Esophagus muscularis mucosa (tissue), 4 donors: ENCODE data around the gene MPL. TPM values are rescaled to one million over a fixed set of nuclear protein-coding genes. Genes with fewer than 3 reads are reported as not detected.
A peak's percentile ranks its signal among the peaks of the same experiment; 100 is the strongest.
"Not testable (repeated sequence)": the region's sequence is repeated elsewhere in the genome, so short reads cannot be mapped to it uniquely, and the experiment has no call there.

Experiments
- DNase-seq: peaks from one replicate; pipeline ENCODE4 v3.0.0-alpha.2; 2017; ENCODE audit errors: extremely low spot score
- H3K27ac ChIP-seq, 4 donors: fragments of 200-600 bp; sonication (generic); replicated peaks in 1 of 4; 1 replicate in 3 of 4; 2 replicates in 1 of 4; pipeline ENCODE4 v1.5.1; 2016 to 2019; ENCODE audit warnings: mild to moderate bottlenecking in 1 of 4
- H3K27me3 ChIP-seq, 4 donors: fragments of 200-600 bp; sonication (generic); one replicate each; pipeline versions ENCODE4 v1.5.1 to v1.6.0; 2016 to 2019
- H3K36me3 ChIP-seq, 4 donors: fragments of 200-600 bp; sonication (generic); one replicate each; pipeline ENCODE4 v1.5.1; 2016 to 2019
- H3K4me1 ChIP-seq, 4 donors: fragments of 200-600 bp; sonication (generic); one replicate each; pipeline ENCODE4 v1.5.1; 2016 to 2019
- H3K4me3 ChIP-seq, 4 donors: fragments of 200-600 bp; sonication (generic); 1 replicate in 2 of 4; 2 replicates in 2 of 4; pipeline ENCODE4 v1.5.1; 2016 to 2019; ENCODE audit warnings: mild to moderate bottlenecking in 4 of 4, moderate library complexity in 1 of 4
- H3K9me3 ChIP-seq, 4 donors: fragments of 200-600 bp; sonication (generic); 1 replicate in 3 of 4; 2 replicates in 1 of 4; pipeline ENCODE4 v1.5.1; 2016 to 2019
- EP300 ChIP-seq: sonication (generic); formaldehyde crosslinking; IDR thresholded peaks from one replicate; pipeline ENCODE4 v1.6.1; 2017; ENCODE audit warnings: antibody characterized with exemption
- POLR2A ChIP-seq: fragments of 450-650 bp; IDR thresholded peaks from one replicate; pipeline ENCODE4 v1.6.1; 2017; ENCODE audit warnings: antibody characterized with exemption, moderate library complexity, mild to moderate bottlenecking, low read depth
- POLR2AphosphoS5 ChIP-seq, 2 donors: sonication (generic); formaldehyde crosslinking; IDR thresholded peaks; one replicate each; pipeline ENCODE4 v1.6.1; 2017; ENCODE audit warnings: antibody characterized with exemption in 2 of 2
- WGBS: methylation state at CpG from one replicate; pipeline ENCODE4 v1.1.5; 2018; 5-methylcytosine and 5-hydroxymethylcytosine counted together
- intact Hi-C: fragments of 100-400 bp; cut with DNase I; formaldehyde crosslinking; loops from one replicate; pipeline ENCODE4 v1.15.1; 2023
- total RNA-seq, 4 donors: library from RNA; depleted of rRNA; stranded (reverse); fragments of >200 nt; gene quantifications; one replicate each; pipeline versions ENCODE4 v1.1.0 to v1.2.1, GENCODE V29; 2016
- TF ChIP-seq, protein P1 (sequence below), 3 experiments: fragments of 200-600 bp in 2 of 3; fragments of 450-650 bp in 1 of 3; sonication (generic) in 2 of 3; IDR thresholded peaks; one replicate each; pipeline ENCODE4 v1.5.1; 2017 to 2019; ENCODE audit warnings: antibody characterized with exemption in 3 of 3, mild to moderate bottlenecking in 2 of 3, moderate library complexity in 1 of 3

The MPL gene
- total RNA-seq, 4 donors from 2014 or later = 0.13 to 0.63 TPM; not detected in 2

GRCh38 chr1:43366601-43367025 lies 29.0 kb downstream of the MPL start:
- Histone ChIP-seq H3K4me1 (peaks cover 27 to 41% (median 33%) of the 10 kb centered on the region in 4 donors), H3K27me3 (no peaks in the 10 kb centered on the region), H3K4me3 (peak overlapping the region; percentile 91 to 98 (median 93)), H3K9me3 (no peaks in the 10 kb centered on the region), H3K36me3 (peaks cover 30 to 44% (median 42%) of the 10 kb centered on the region in 4 donors), H3K27ac (peak overlapping the region; percentile 90 to 96 (median 94))
- TF ChIP-seq EP300 (no peak), POLR2AphosphoS5 (IDR thresholded peaks at IDR 0.05) (no peak), POLR2A (no peak)
- TF ChIP-seq, protein P1, sequence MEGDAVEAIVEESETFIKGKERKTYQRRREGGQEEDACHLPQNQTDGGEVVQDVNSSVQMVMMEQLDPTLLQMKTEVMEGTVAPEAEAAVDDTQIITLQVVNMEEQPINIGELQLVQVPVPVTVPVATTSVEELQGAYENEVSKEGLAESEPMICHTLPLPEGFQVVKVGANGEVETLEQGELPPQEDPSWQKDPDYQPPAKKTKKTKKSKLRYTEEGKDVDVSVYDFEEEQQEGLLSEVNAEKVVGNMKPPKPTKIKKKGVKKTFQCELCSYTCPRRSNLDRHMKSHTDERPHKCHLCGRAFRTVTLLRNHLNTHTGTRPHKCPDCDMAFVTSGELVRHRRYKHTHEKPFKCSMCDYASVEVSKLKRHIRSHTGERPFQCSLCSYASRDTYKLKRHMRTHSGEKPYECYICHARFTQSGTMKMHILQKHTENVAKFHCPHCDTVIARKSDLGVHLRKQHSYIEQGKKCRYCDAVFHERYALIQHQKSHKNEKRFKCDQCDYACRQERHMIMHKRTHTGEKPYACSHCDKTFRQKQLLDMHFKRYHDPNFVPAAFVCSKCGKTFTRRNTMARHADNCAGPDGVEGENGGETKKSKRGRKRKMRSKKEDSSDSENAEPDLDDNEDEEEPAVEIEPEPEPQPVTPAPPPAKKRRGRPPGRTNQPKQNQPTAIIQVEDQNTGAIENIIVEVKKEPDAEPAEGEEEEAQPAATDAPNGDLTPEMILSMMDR (IDR thresholded peaks at IDR 0.05) = no peak
- intact Hi-C loops = no loop called here
- WGBS = 37% methylated on average over 4 of the region's 5 CpGs
- DNase-seq = no peak

GRCh38 chr1:43367026-43367903 lies 29.6 kb downstream of the MPL start:
- Histone ChIP-seq H3K4me3 (peak overlapping the region; percentile 91 to 98 (median 93)), H3K4me1 (peaks cover 27 to 41% (median 33%) of the 10 kb centered on the region in 4 donors), H3K9me3 (no peaks in the 10 kb centered on the region), H3K27me3 (no peaks in the 10 kb centered on the region), H3K36me3 (peaks cover 30 to 37% (median 37%) of the 10 kb centered on the region in 4 donors), H3K27ac (peak overlapping the region; percentile 90 to 96 (median 94))
- no peak for DNase-seq
- intact Hi-C loops = no loop called here
- TF ChIP-seq EP300 (no peak), POLR2A (peak; percentile 34), POLR2AphosphoS5 (IDR thresholded peaks at IDR 0.05) (peak in 1 of 2 donors; percentile 26)
- TF ChIP-seq, protein P1 (IDR thresholded peaks at IDR 0.05) = no peak
- WGBS = 3% methylated on average over 32 of the region's 48 CpGs

DNA sequence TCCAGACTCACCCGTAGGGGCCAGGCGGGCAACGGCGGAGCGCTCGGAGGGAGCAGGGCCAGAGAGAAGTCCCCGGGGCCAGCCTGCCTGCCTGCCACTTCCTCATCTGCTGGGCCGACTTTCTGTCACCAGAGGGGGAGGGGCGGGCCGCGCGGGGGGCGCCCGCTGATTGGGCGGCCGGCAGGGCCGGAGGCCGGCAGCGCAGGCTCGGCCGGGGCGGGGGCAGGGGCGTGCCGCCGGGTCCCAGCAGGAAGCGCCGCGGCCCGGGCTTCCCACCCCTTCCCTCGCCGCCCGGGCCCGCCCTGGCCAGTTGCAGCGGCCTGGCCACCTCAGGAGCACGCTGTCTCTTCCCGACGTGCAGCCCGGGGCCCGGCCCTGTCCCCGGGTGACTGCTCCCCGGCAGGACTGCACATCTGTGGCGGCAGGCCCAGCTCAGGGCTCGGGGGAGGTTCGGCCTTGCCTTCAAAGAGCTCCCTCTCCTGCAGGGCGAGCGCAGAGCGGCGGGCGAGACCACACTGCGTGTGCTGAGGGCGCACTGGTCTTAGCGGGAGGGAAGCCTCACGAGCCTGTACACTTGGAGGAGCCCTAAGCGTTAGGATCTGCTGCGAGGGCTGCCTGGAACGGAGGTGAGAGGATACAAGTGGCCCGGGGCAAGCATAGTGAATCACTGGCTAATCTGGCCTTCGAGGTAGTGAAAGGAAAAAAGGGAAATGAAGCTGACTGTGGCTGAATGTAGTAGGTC lies 30.5 kb downstream of the MPL start, which contains the start of gene ELOVL1:
Gene ELOVL1, minus strand, starts transcription at position 108 of the 742 bp plus-strand sequence. CDS start 2,402 bp downstream, outside the sequence.
- Histone ChIP-seq H3K27me3 (no peaks in the 10 kb centered on the region), H3K27ac (peak within 1 kb of the TSS; percentile 90 to 96 (median 94)), H3K4me3 (peak within 1 kb of the TSS; percentile 91 to 98 (median 93)), H3K4me1 (peaks cover 31 to 41% (median 33%) of the 10 kb centered on the region in 4 donors), H3K9me3 (no peaks in the 10 kb centered on the region), H3K36me3 (peaks cover 24 to 31% (median 29%) of the 10 kb centered on the region in 4 donors)
- WGBS = 0% methylated on average over 8 of the region's 58 CpGs
- intact Hi-C loops = no loop called here
- DNase-seq = peak; percentile 97
- TF ChIP-seq EP300 (no peak), POLR2AphosphoS5 (IDR thresholded peaks at IDR 0.05) (peak; percentile 54 to 91), POLR2A (no peak)
- TF ChIP-seq, protein P1 (IDR thresholded peaks at IDR 0.05) = peak; percentile 25 to 32 (median 25)

GRCh38 chr1:43368646-43369020 lies 31.0 kb downstream of the MPL start:
- Histone ChIP-seq H3K36me3 (peaks cover 18 to 25% (median 24%) of the 10 kb centered on the region in 4 donors), H3K9me3 (no peaks in the 10 kb centered on the region), H3K4me3 (peak overlapping the region; percentile 91 to 98 (median 93)), H3K27ac (peak overlapping the region; percentile 90 to 96 (median 94)), H3K27me3 (no peaks in the 10 kb centered on the region), H3K4me1 (peaks cover 31 to 46% (median 38%) of the 10 kb centered on the region in 4 donors)
- TF ChIP-seq POLR2AphosphoS5 (IDR thresholded peaks at IDR 0.05) (no peak), EP300 (no peak), POLR2A (no peak)
- TF ChIP-seq, protein P1 (IDR thresholded peaks at IDR 0.05) = no peak
- DNase-seq = no peak
- intact Hi-C loops = no loop called here
- WGBS = 9% methylated on average over 6 of the region's 6 CpGs

DNA sequence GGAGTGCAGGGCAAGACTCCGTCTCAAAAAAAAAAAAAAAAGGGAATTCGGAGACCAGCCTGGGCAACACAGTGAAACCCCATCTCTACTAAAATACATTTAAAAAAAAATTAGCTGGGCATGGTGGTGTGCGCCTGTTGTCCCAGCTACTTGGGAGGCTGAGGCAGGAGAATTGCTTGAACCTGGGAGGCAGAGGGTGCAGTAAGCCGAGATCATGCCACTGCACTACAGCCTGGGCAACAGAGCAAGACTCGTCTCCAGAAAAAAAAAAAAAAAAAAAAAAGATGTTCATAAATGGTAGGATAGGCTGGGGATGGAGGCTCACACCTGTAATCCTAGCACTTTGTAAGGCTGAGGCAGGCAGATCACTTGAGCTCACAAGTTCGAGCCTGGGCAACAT lies 32.2 kb downstream of the MPL start:
- intact Hi-C loops, H3K27me3 ChIP-seq, DNase-seq, H3K9me3 ChIP-seq, H3K4me3 ChIP-seq, H3K27ac ChIP-seq: not testable (repeated sequence)
- H3K4me1 ChIP-seq = peaks cover 31 to 47% (median 41%) of the 10 kb centered on the region in 4 donors
- peaks cover 7 to 19% (median 12%) of the 10 kb centered on the region in 4 donors for H3K36me3 ChIP-seq
- 89% methylated on average over 6 of the region's 6 CpGs for WGBS
